CD1c-positive myeloid dendritic cell (primary cell): ENCODE measurements around the gene PAX8.
"Not testable (repeated sequence)": the region's sequence is repeated elsewhere in the genome, so short reads cannot be mapped to it uniquely, and the experiment has no call there.

Experiments used
- DNase-seq: peaks from one replicate; pipeline ENCODE4 v3.0.0-alpha.2; 2016; ENCODE audit errors: extremely low spot score

PAX8 gene

DNA sequence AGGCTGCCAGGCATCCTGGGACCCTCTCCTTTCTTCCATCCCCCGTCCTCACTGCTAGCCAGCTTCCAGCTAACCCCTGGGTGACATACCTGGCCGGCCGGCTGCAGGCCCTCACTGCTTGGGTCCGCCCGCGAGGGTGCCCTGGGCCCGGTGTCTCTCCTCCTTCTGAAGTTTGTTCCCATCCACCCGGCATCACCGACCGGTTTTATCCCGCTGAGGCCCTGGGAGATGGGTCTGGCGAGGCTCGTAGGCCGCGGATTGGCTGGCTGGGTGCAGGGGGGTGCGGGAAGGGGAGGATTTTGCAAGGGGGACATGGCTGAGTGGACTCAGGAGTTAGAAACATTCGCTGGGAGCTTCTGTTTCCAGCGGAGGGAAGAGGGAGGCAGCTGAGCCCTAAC lies at the start of gene PAX8:
TSS of gene PAX8 (minus strand) at position 180 of the 398 bp plus-strand sequence. CDS start 527 bp downstream, outside the sequence.
- DNase-seq: no peak

DNA sequence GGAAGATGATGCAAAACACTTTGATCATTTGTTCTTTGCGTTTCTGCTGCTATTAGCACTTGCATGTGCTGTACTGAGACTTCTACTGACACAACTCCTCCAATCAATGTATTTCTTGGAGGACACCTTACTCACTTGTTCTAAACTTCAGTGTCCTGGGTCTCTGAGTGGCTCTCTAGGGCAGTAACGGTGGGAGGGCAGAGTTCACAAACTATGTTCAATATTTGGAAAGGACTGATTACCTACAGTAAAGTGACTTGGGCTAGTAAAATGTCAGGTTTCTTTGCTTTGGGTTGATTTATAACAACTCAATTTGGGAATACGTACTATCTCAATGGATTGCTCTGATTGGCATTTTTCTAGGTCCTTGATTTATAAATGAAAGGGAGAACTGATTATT lies 49.3 kb upstream of the PAX8 start:
- no peak for DNase-seq

DNA sequence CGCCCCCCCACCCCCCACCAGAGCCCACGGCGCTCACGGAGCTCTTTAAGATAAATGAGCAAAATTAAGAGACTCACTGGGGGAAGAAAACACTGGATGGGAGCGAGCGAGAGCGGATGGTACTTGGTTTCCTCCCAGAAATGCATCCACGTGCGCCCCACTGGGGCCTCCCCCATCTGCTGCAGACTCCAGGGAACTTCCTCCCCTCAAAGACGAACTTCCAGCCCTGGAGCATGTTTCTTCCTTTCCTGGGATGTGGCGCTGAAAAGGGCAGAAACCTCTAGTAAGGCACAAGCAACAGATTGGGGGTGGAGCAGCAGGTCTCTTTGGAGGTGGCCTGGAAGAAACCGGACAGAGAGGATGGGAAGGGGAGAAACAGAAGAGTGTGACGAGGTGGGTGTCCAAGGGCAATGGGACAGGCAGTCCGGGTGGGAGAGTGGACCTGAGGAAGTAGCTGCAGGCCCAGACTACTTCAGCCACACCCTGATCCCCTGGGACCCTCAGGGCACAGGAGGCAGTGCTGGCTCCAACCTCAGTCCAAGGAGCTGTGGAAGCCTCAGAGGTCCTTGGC lies 46.5 kb upstream of the PAX8 start:
- not testable (repeated sequence) for DNase-seq

DNA sequence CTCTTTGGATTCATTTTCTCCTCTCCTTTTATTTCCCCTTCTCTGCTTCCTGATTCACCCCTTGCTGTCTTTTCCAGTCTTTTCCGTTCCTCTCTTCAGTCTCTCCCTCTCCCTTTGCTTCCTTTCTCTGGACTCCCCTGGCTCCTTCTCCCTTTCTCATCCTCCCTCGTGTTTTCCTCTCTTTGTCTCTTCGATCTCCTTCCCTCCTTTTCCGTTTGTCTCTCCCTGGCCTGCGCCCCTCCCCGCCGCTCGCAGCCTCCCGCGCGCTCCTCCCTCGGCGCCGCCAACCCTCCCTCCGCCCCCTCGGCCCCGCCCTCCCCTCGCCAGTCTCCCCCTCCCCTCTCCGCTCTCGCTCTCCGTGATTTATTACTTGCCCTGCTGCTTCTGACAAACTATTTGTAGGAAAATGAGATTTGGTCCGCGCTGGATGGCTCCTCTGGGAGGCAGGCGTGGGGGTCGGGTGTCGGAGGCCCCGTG lies 46.0 kb upstream of the PAX8 start:
- no peak for DNase-seq

DNA sequence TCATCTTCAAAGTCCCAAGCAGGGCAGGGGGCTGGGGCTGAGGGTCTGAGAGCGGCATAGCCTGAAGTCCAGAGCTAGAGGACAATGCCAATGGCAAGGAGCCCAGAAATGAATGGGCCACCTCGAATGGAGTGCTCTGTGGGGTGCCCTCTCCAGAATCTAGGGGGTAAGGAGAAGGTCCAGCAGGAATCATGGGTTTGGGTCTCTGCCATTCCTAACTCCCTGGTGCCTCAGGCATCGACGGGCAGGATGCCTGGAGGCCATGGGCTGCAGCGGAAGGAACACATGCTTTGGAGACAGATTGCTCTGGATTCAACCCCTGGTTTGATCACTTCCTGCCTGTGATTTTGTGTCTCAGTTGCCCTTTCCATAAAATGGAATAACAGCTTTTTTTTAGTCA lies 44.4 kb upstream of the PAX8 start:
- DNase-seq: not testable (repeated sequence)

DNA sequence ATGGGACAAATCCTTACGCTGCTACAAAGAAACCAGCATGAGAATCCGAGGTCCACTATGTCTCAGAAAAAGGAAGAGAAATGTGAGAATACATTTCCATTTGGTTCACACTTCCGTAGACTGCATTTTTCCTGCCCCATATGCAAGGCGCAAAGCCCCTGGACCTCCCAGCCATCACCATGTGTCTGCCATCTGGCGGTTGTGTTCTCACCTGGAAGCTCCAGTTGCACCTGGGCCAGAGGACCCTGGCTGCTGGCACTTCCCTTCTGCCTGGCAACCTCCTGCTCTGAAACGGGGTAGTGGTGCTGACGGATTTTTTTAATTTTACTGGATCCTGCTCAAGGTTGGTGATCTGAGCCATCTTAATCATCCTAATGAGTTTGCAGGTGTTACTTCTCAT lies 41.4 kb upstream of the PAX8 start:
- not testable (repeated sequence) for DNase-seq

DNA sequence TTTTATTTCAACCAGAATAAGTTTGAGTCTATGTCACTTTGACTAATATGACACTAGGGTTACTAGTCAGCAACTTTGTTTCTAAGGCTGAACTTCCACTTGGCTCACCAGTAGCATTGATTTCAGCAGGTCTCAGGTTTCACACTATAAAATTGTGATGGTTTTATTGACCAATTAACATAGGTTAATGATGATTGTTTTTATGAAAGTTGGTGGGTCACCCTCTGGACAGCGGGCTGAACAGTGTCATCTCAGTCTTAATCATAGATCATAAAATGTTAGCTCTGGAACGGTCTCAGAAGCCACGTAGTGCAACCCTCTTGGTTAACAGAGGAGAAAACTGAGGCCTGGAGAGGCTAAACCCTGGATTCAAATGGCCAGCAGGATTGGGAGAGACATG lies 40.2 kb upstream of the PAX8 start:
- DNase-seq: not testable (repeated sequence)

DNA sequence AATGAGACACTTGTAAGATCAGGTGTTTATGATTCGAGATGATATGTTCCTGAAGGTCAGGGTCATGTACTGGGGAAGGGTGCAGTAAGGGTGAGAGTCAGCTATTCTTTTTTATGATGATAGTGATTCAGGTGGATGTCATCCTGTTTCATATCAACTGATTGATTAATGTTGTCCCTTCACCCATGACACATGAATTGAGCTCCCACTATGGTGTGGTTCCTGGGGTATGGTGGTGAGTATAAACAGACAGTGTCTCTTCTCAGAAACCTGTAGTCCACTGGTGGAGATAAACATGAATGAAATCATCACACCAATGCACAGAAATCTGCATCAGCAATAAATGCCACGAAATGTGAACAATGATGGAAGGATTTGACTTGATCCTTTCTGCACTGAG lies 37.4 kb upstream of the PAX8 start:
- DNase-seq: no peak

DNA sequence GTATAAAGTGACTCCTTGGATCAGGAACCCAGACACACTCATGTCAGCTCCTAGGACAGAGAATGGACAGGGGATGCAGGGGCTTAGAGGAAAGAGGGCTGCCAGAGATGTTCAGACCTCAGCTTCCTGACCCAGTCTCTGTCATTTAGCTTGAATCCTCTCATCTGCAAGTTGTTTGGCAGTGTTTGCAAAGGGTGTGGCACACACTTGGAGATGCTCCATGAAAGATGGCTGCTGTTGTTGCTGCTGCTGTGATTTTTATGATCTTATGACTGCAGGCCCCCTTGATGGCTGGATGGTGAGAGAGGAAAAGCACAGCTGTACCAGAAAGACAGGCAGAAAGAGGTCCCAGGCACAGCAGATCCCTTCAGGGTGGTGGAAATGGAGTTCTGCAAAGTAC lies 35.9 kb upstream of the PAX8 start:
- DNase-seq: not testable (repeated sequence)

DNA sequence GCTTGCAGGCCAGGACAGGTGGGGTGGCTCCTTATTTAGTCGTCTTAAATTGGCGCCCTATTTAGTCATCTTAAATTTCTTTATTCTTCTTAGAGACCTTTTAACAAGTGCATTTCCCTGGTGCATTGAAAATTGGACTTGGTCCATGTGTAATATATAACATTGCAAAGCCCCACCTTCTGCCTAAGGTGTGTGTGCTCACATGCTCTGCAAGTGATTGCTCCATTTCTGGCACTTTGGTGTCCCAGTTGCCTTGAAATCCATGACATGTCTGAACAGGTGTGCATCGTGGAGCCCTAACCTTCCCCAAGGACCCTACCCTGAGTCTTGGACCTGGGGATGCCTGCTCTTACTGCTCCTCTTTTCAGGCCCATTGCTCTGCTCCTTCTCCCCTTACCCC lies 35.5 kb upstream of the PAX8 start:
- DNase-seq: not testable (repeated sequence)

DNA sequence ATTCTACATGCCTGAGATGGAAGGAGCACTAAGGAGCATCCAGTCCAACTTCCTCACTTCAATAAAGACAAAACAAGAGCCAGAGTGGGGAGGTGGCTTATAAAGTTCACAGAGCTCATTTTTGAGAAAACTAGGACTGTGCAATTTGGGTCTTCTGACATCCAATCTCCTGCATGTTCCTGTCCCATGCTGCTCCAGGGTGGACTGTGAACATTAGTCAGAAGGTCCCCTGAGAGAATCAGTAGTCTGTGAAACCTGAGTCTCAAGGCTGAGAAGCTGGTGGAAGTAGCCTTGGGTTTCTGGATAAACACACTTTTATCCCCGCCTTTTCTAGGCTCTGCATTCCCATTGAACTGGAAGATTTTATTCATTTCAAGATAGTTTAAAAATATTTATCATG lies 33.1 kb upstream of the PAX8 start:
- DNase-seq: not testable (repeated sequence)

DNA sequence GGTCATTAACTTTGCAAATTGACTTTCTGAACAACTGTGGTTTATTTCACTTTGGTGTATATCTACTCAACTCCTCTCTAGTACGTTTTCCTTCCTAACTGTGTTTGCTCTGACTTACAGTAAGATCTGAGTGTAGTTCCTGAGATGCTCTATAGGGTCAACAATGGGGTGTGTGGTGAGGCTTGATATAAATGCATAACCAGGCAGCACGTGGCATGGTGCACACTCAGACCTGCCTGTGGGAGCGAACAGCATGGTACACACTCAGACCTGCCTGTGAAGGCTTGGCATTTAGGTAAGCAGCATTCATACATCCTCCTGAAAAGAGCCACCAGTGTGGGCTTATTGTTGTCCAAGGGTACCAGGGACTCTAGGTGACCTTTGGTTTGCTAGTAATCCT lies 32.5 kb upstream of the PAX8 start:
- DNase-seq: not testable (repeated sequence)

DNA sequence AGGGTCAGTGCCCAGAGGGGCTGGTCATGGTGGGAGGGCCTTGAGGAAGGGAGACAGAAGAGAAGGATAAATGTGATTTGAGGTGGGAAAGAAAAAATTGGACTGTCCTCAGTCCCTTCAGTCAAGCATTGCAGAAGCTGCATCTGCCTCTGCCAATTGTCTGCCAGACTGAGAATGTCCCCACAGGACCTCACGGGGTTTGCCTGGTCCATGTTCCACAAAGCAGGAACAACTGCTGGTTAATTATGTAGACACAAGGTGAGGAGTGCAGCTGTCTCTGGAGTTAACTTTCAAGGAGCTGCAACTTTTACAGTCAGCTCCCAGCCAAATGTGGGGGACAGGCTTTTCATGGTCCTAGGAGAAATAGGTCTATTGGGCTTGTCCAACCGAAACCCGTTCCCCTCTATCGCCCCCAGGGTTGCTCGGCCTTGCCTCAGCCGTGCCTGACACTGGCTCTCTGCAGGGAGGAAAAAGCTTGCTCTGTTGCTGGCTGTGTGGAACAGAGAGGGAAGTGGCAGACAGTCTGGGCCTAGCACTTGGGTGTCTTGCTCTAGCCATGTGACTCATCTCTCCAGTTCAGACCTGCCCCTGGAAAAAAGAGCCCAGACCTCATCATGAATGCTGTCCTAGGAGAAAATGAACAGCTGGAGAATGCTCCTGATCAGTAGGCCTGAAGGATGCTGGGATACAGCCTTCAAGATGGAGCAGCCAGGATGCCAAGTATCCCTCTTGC lies 31.1 kb upstream of the PAX8 start:
- peak; percentile 11 for DNase-seq

DNA sequence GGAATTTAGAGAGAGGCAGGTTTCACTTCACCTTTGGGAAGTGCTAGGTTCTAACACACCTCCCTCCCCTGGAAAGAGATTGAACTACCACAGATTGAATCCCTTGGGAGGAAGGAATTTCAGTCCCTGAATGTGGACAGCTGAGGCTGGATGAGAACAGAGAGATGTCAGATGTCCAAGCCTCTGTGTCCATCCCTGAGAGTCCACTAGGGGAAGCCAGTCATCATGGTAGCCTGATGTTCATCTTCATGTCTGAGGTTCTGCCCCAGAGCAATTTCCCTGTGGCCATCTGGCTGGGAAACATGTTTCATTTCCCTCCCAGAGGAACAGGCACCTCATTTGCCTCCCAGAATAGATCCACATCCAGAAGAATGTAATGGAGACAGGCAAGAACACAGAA lies 30.1 kb upstream of the PAX8 start:
- not testable (repeated sequence) for DNase-seq

DNA sequence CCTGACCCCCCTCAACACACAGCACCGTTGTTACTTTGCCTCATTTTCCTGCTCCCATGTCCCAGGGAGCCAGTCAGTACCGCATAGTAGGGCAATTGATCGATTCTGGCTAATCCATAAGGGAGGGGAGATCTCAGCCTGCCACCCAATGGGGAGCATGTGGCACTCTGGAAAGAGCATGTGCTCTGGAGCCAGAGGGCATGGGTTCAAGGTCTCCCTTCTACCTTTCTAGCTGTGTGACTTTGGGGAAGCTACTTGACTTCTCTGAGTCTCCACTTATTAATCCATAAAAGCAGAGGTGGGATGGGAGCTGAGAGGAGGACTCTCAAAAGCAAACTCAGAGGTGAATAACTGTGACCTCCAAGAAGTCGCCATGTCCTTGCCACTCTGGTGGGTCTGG lies 27.5 kb upstream of the PAX8 start:
- not testable (repeated sequence) for DNase-seq

DNA sequence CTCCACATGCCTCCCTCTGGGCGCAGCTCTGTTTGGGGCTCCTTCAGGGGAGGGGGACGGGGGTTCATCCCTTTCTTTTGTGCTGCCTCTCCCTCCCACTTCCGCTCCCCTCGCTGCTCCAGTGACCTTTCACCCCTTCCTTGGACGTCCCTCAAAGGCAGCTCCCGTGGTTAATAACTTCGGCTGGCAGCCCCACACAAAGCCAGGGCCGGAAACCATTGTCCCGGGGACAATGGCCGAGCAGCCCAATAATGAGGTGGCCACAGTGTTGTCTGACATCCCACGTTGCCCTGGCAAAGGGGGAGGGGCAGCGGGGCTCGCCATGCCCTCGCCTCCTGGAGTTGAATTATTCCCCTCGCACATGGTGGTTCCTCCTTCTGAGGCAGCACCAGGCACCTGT lies 27.0 kb upstream of the PAX8 start:
- not testable (repeated sequence) for DNase-seq

DNA sequence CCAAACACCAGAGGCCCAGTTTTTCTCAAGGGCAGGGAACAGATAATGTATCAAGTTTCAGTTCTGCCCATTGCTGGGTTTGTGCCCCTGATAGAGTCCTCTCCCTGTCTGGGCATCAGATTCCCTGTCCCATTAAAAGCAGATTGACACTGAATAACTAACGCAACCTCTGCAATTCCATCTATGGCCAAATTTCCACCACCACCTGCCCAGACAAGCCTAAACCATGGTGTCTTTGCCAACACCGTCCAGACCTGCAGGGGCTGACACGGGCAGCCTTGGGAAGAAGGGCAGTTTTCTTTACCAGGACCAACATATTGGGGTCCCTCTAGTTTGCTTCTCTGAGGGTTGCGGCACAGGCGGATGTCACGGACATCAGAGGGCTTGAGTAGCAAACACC lies 26.4 kb upstream of the PAX8 start:
- no peak for DNase-seq

DNA sequence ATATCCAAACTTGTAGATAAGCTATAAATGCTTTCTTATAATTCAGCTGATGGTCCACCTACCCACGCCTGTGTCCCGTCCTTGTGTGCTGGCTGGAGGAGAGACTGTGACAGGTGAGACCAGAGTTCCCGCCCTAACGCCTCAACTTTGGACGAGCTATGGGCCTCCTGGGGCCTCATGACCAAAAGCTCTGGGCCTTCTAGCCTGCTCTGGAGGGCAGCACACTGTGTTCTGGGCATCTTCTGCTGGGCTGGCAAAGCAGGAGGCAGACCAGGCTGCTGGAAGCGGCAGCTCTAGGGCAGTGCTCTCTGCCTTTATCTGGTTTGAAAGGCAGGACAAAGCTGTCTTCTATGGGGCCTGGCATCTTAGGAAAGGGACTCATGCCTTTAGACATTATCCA lies 26.0 kb upstream of the PAX8 start:
- DNase-seq: no peak

DNA sequence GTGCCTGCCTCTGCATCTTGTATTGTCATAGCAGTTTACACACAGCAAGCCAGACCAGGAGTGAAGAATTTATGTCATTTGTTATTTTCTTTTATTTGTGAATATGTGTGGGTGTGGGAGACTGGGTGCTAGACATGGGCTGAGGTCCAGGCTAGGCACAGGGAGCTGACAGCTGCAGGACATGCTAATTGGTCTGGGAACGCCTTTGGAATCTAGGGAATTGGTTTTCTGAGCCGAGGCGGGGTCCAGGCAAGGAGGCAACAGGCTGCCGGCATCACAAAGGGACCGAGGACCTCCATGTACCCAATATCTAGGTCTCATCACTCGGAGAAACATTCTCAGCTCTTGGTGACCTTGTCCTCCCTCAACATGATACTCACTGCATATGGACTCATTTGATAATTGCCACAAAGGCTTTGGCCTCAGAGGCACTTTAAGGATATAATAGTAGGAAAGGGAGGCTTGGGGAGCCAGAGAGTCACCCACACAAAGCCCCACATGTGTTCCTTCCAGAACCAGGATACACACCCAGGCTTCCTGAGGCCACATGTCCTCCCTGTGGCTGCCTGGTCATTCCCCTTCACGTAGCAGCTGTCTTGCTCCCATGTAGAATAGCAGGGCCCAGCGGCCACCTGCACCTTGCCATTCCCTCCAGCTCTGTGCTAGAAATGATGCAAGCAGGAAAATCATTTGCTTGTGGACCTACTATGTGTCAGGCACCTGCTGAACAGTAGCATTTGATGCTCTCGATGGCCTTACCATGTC lies 23.7 kb upstream of the PAX8 start:
- not testable (repeated sequence) for DNase-seq

DNA sequence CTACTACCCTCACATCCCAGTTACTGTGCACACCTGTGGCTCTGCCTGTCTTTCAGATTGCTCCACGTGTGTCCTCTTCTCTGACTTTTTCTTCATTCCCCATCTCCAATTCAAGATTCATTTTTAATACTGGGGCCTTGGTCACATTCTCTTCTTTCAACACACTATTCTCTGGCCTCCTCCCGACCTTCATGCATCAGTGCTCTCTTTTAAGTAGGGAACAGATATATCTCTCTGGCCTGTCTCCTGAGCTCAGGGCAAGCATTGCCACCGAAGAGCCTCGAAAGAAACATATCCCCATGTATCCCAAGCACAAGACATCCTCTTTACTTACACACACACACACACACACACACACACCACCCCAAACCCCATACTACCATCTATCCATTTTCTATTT lies 21.6 kb upstream of the PAX8 start:
- no peak for DNase-seq

DNA sequence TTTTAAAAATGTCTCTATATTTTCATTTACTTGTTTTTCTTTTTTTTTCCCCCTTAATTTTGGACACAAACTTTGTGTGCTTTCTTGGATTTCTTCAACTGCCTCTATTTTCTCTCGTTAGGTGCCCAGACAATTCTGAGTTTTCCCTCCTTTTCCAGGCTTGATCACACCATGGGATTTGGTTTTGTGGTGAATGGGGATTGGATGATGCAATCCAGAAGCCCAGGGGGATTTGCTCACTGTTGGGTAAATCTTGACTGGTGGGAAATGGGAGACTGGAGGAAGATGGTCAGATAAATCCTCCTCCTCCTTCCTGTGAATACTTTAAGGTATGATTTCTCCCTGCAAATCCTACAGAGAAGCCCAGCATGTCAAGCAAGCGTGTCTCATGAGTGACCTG lies 19.5 kb upstream of the PAX8 start:
- no peak for DNase-seq

DNA sequence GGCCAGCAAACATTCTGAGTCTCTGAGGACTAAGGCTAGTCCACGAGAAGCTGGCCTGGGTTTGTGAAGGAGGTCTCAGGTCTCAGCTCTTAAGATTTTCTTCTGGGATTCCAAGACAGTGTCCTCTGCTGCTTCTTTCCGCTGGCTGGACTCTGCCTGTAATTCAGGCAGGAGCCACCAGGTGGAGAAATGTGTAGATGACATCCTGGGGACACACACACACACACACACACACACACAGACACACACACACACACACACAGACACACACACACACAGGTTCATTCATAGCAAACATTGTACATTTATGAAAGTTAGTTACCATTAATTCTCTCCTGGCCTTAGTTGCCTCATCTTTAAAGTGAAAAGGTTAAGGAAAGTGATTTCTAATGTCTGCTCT lies 18.9 kb upstream of the PAX8 start:
- peak; percentile 44 for DNase-seq

DNA sequence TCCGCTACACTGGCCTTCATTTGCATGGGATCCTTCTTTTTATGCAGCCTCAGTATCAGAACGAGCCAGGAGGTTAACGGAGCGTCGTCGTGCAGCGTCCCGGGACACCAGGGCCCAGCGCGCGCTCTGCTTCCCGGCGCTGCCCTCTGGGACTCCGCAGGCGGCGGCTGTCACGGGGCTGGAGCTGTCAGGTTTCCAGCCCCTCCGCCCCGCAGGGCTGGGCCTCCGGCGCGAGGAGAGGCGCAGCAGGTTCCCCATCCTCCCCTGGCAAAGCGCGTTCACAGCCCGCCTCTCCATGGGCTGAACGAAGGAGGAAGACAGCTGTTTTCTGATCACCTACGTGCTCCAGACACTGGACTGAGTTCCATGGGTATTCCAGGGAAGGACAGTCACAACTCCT lies 12.5 kb upstream of the PAX8 start:
- no peak for DNase-seq
